IMR-90 (cell line): ENCODE results near the gene TRIM73.
"Not testable (repeated sequence)": the region's sequence is repeated elsewhere in the genome, so short reads cannot be mapped to it uniquely, and the experiment has no call there.

Source experiments
- CEBPB ChIP-seq: IDR thresholded peaks from 2 replicates; pipeline ENCODE4 v1.6.1; 2012; ENCODE audit warnings: low read depth, low read length, improper control_type of control experiment
- CTCF ChIP-seq: conservative IDR thresholded peaks from 2 replicates; pipeline ENCODE4 v1.5.1; 2012; ENCODE audit warnings: mild to moderate bottlenecking, low read depth, low read length, improper control_type of control experiment
- ELK1 ChIP-seq: fragments of 150-350 bp; IDR thresholded peaks from 2 replicates; pipeline ENCODE4 v1.6.1; 2016; ENCODE audit warnings: low read depth, mild to moderate bottlenecking, low read length, moderate library complexity, borderline replicate concordance
- FOS ChIP-seq: fragments of 150-350 bp; IDR thresholded peaks from 2 replicates; pipeline ENCODE4 v1.6.1; 2016; ENCODE audit warnings: low read depth, low read length
- MAZ ChIP-seq: IDR thresholded peaks from 2 replicates; pipeline ENCODE4 v1.6.1; 2012; ENCODE audit warnings: low read depth, mild to moderate bottlenecking, low read length, improper control_type of control experiment, moderate library complexity, borderline replicate concordance
- POLR2A ChIP-seq: IDR thresholded peaks from 2 replicates; pipeline ENCODE4 v1.6.1; 2012; ENCODE audit warnings: mild to moderate bottlenecking, low read depth, low read length
- RAD21 ChIP-seq: IDR thresholded peaks from 2 replicates; pipeline ENCODE4 v1.6.1; 2012; ENCODE audit warnings: low read length, improper control_type of control experiment
- RFX5 ChIP-seq: IDR thresholded peaks from 2 replicates; pipeline ENCODE4 v1.8.0; 2012; ENCODE audit warnings: low read depth, mild to moderate bottlenecking, low read length, moderate library complexity
- USF2 ChIP-seq: fragments of 150-350 bp; IDR thresholded peaks from 2 replicates; pipeline ENCODE4 v1.6.1; 2017; ENCODE audit warnings: mild to moderate bottlenecking, antibody characterized with exemption, low read length, low read depth

- TF ChIP-seq CTCF, ELK1, CEBPB, POLR2A, RFX5, RAD21, FOS, USF2, MAZ: not testable (repeated sequence)
Observed at GRCh38 chr7:75374144-75374518, 21.3 kb upstream of the TRIM73 start.
